ENCODE measurements around the gene PTPN2. TPM values are rescaled to one million over a fixed set of nuclear protein-coding genes. Genes with fewer than 3 reads are reported as not detected.

The PTPN2 gene
- polyA plus RNA-seq, 1 donor from 2014 or later, result 45.7 TPM

- H3K36me3 ChIP-seq (ENCODE audit: insufficient read depth, low read length), result no peaks in the 10 kb centered on the region
- no peaks in the 10 kb centered on the region for H3K79me2 ChIP-seq (replicated peaks; ENCODE audit: insufficient read depth, low read length)
- H4K20me1 ChIP-seq (ENCODE audit: insufficient read depth), result no peaks in the 10 kb centered on the region
- no peak overlapping the region for H3K9ac ChIP-seq (ENCODE audit: low read length)
- H3K9me2 ChIP-seq (ENCODE audit: insufficient read depth, low read length), result no peaks in the 10 kb centered on the region
- no peak overlapping the region for H3K4me3 ChIP-seq (ENCODE audit: low read length)
- no peaks in the 10 kb centered on the region for H3K9me3 ChIP-seq (ENCODE audit: low read length)
- H3K4me2 ChIP-seq (ENCODE audit: low read length), result no peak overlapping the region
- H3F3A ChIP-seq (ENCODE audit: insufficient read depth, low read length, poor library complexity, severe bottlenecking), result no peaks in the 10 kb centered on the region
- H3K27me3 ChIP-seq (ENCODE audit: insufficient read depth, low read depth, low read length), result no peaks in the 10 kb centered on the region
- H2AFZ ChIP-seq (ENCODE audit: low read depth, low read length), result no peak overlapping the region
- H3K27ac ChIP-seq (ENCODE audit: low read length), result no peak overlapping the region
- TF ChIP-seq SMC3 (conservative IDR thresholded peaks at IDR 0.05; ENCODE audit: poor library complexity) (no peak), REST (IDR thresholded peaks at IDR 0.05; ENCODE audit: borderline replicate concordance) (no peak), POLR2AphosphoS5 (IDR thresholded peaks at IDR 0.05) (no peak), CTCF (IDR thresholded peaks at IDR 0.05; ENCODE audit: poor library complexity, severe bottlenecking) (no peak), MXI1 (conservative IDR thresholded peaks at IDR 0.05; ENCODE audit: poor library complexity, severe bottlenecking) (no peak), RAD21 (conservative IDR thresholded peaks at IDR 0.05) (no peak), TAF1 (IDR thresholded peaks at IDR 0.05; ENCODE audit: low read depth) (no peak), EP300 (conservative IDR thresholded peaks at IDR 0.05; ENCODE audit: poor library complexity, severe bottlenecking) (no peak)
Observed at GRCh38 chr18:12921178-12921577, 37.1 kb upstream of the PTPN2 start.

- H3F3A ChIP-seq (ENCODE audit: insufficient read depth, low read length, poor library complexity, severe bottlenecking), result no peaks in the 10 kb centered on the region
- no peaks in the 10 kb centered on the region for H3K9me2 ChIP-seq (ENCODE audit: insufficient read depth, low read length)
- TF ChIP-seq TAF1 (IDR thresholded peaks at IDR 0.05; ENCODE audit: low read depth), result no peak
- no peak for TF ChIP-seq CTCF (IDR thresholded peaks at IDR 0.05; ENCODE audit: poor library complexity, severe bottlenecking)
- no peak for TF ChIP-seq REST (IDR thresholded peaks at IDR 0.05; ENCODE audit: borderline replicate concordance)
- no peak for TF ChIP-seq RAD21 (conservative IDR thresholded peaks at IDR 0.05)
- no peak for TF ChIP-seq EP300 (conservative IDR thresholded peaks at IDR 0.05; ENCODE audit: poor library complexity, severe bottlenecking)
- H3K4me3 ChIP-seq (ENCODE audit: low read length), result no peak overlapping the region
- H3K9ac ChIP-seq (ENCODE audit: low read length), result no peak overlapping the region
- no peak overlapping the region for H3K4me2 ChIP-seq (ENCODE audit: low read length)
- no peak overlapping the region for H2AFZ ChIP-seq (ENCODE audit: low read depth, low read length)
- no peak overlapping the region for H3K27ac ChIP-seq (ENCODE audit: low read length)
- H3K9me3 ChIP-seq (ENCODE audit: low read length), result no peaks in the 10 kb centered on the region
- no peaks in the 10 kb centered on the region for H4K20me1 ChIP-seq (ENCODE audit: insufficient read depth)
- H3K36me3 ChIP-seq (ENCODE audit: insufficient read depth, low read length), result no peaks in the 10 kb centered on the region
- H3K27me3 ChIP-seq (ENCODE audit: insufficient read depth, low read depth, low read length), result peaks cover 5% of the 10 kb centered on the region
- no peaks in the 10 kb centered on the region for H3K79me2 ChIP-seq (replicated peaks; ENCODE audit: insufficient read depth, low read length)
Observed at GRCh38 chr18:12911929-12912703, 28.1 kb upstream of the PTPN2 start.

All from neural cell (in vitro differentiated cells).